GM19238 (cell line): Measurements from ENCODE around the gene NLGN4Y.
"Not testable (repeated sequence)": the region's sequence is repeated elsewhere in the genome, so short reads cannot be mapped to it uniquely, and the experiment has no call there.

ENCODE experiments used
- DNase-seq: peaks from one replicate; pipeline ENCODE4 v3.0.0; 2011; ENCODE audit warnings: low spot score; ENCODE audit not compliant: insufficient read length

Gene NLGN4Y

GRCh38 chrY:14834103-14835060 is 310.1 kb downstream of the NLGN4Y start:
- no peak for DNase-seq

GRCh38 chrY:14837466-14837865 is 313.1 kb downstream of the NLGN4Y start:
- no peak for DNase-seq

- DNase-seq: no peak
Measured at GRCh38 chrY:14850734-14851133, 326.4 kb downstream of the NLGN4Y start.

GRCh38 chrY:14860448-14860847 is 336.1 kb downstream of the NLGN4Y start:
- DNase-seq: no peak

- not testable (repeated sequence) for DNase-seq
Measured at GRCh38 chrY:14861033-14861432, 336.7 kb downstream of the NLGN4Y start.

- DNase-seq: no peak
Measured at GRCh38 chrY:14871971-14872370, 347.6 kb downstream of the NLGN4Y start.
